IPS DF 6.9 (cell line): ENCODE data around the gene CCDC73.
"Not testable (repeated sequence)": the region's sequence is repeated elsewhere in the genome, so short reads cannot be mapped to it uniquely, and the experiment has no call there.

ENCODE experiments used
- DNase-seq: peaks from one replicate; pipeline ENCODE4 v3.0.0-alpha.2; 2013; ENCODE audit warnings: low read depth, low spot score
- H3K27ac ChIP-seq: one replicate; pipeline ENCODE4 v1.5.1; 2013; ENCODE audit warnings: low read length, control low read depth
- H3K27me3 ChIP-seq: 2 replicates; pipeline ENCODE4 v1.6.1; 2013; ENCODE audit warnings: mild to moderate bottlenecking, low read length; ENCODE audit not compliant: control insufficient read depth, insufficient read depth
- H3K36me3 ChIP-seq: 2 replicates; pipeline ENCODE4 v1.6.1; 2013; ENCODE audit warnings: low read length; ENCODE audit not compliant: control insufficient read depth, insufficient read depth
- H3K4me1 ChIP-seq: 2 replicates; pipeline ENCODE4 v1.6.1; 2013; ENCODE audit warnings: low read length; ENCODE audit not compliant: control insufficient read depth, insufficient read depth
- H3K4me3 ChIP-seq: 2 replicates; pipeline ENCODE4 v1.5.1; 2013; ENCODE audit warnings: mild to moderate bottlenecking, low read length
- H3K9me3 ChIP-seq: 2 replicates; pipeline ENCODE4 v1.6.1; 2013; ENCODE audit warnings: low read length, inconsistent platforms; ENCODE audit not compliant: control insufficient read depth, insufficient read depth
- WGBS: extraction: QIAGEN DNeasy Blood & Tissue Kit; methylation state at CpG from one replicate; pipeline ENCODE4 v1.1.7; 2013; ENCODE audit warnings: mixed read lengths, missing lambda C conversion rate; ENCODE audit not compliant: insufficient read length, insufficient coverage; 5-methylcytosine and 5-hydroxymethylcytosine counted together

CCDC73 gene

GRCh38 chr11:32602657-32603415, 191.6 kb downstream of the CCDC73 start:
- Histone ChIP-seq H3K36me3 (no peaks in the 10 kb centered on the region; the same call in 1 of the 2 replicates), H3K4me3 (no peak overlapping the region), H3K27me3 (no peaks in the 10 kb centered on the region), H3K4me1 (no peaks in the 10 kb centered on the region), H3K27ac (no peak overlapping the region), H3K9me3 (no peaks in the 10 kb centered on the region)
- no CpG with 5 or more reads among the region's 4 CpGs for WGBS
- no peak for DNase-seq

- no peak for DNase-seq
- Histone ChIP-seq H3K9me3 (no peaks in the 10 kb centered on the region), H3K36me3 (peaks cover 14% of the 10 kb centered on the region; the same call in 1 of the 2 replicates), H3K27me3 (no peaks in the 10 kb centered on the region), H3K4me1 (no peaks in the 10 kb centered on the region), H3K4me3 (no peak overlapping the region), H3K27ac (no peak overlapping the region)
- no CpG with 5 or more reads among the region's 1 CpG for WGBS
These were observed 196.5 kb downstream of the CCDC73 start for GRCh38 chr11:32597921-32598320.

GRCh38 chr11:32596114-32596513, 198.3 kb downstream of the CCDC73 start:
- not testable (repeated sequence) for H3K4me1 ChIP-seq, H3K27me3 ChIP-seq, H3K27ac ChIP-seq, DNase-seq, H3K4me3 ChIP-seq, H3K9me3 ChIP-seq
- peaks cover 26% of the 10 kb centered on the region; the same call in 1 of the 2 replicates for H3K36me3 ChIP-seq
- WGBS: no CpG with 5 or more reads among the region's 14 CpGs

- Histone ChIP-seq H3K4me3 (no peak overlapping the region), H3K4me1 (no peaks in the 10 kb centered on the region), H3K27me3 (no peaks in the 10 kb centered on the region), H3K27ac (no peak overlapping the region), H3K36me3 (peaks cover 35% of the 10 kb centered on the region; the same call in 1 of the 2 replicates), H3K9me3 (no peaks in the 10 kb centered on the region)
- no peak for DNase-seq
These were observed 200.2 kb downstream of the CCDC73 start for GRCh38 chr11:32594272-32594671.

GRCh38 chr11:32586576-32587190, 207.8 kb downstream of the CCDC73 start:
- Histone ChIP-seq H3K36me3 (peaks cover 11% of the 10 kb centered on the region; the same call in 1 of the 2 replicates), H3K4me1 (no peaks in the 10 kb centered on the region), H3K27me3 (no peaks in the 10 kb centered on the region), H3K4me3 (no peak overlapping the region), H3K9me3 (no peaks in the 10 kb centered on the region), H3K27ac (no peak overlapping the region)
- DNase-seq: no peak
- no CpG with 5 or more reads among the region's 4 CpGs for WGBS

- H3K36me3 ChIP-seq: peaks cover 2% of the 10 kb centered on the region; the same call in 1 of the 2 replicates
- no peaks in the 10 kb centered on the region for H3K9me3 ChIP-seq
- DNase-seq: no peak
- no CpG with 5 or more reads among the region's 7 CpGs for WGBS
- H3K4me1 ChIP-seq: no peaks in the 10 kb centered on the region
- no peaks in the 10 kb centered on the region for H3K27me3 ChIP-seq
- no peak overlapping the region for H3K27ac ChIP-seq
- H3K4me3 ChIP-seq: peak overlapping the region; percentile 93; the same call in 1 of the 2 replicates
These were observed 209.5 kb downstream of the CCDC73 start for GRCh38 chr11:32584921-32585320.

GRCh38 chr11:32583459-32584271, 210.8 kb downstream of the CCDC73 start, which contains the start of gene EIF3M:
TSS of gene EIF3M (plus strand) at chr11:32583831. CDS start at chr11:32583888, 57 bp downstream.
- DNase-seq: peak; percentile 87
- H3K4me1 ChIP-seq: no peaks in the 10 kb centered on the region
- H3K4me3 ChIP-seq: peak within 1 kb of the TSS; percentile 93
- H3K9me3 ChIP-seq: no peaks in the 10 kb centered on the region
- no peaks in the 10 kb centered on the region for H3K36me3 ChIP-seq
- no peaks in the 10 kb centered on the region for H3K27me3 ChIP-seq
- no peak within 1 kb of the TSS for H3K27ac ChIP-seq
- no CpG with 5 or more reads among the region's 70 CpGs for WGBS

GRCh38 chr11:32581556-32581955, 212.9 kb downstream of the CCDC73 start:
- Histone ChIP-seq H3K4me1 (no peaks in the 10 kb centered on the region), H3K27me3 (no peaks in the 10 kb centered on the region), H3K9me3 (no peaks in the 10 kb centered on the region), H3K27ac (no peak overlapping the region), H3K36me3 (no peaks in the 10 kb centered on the region), H3K4me3 (no peak overlapping the region)
- no peak for DNase-seq
- no CpG with 5 or more reads among the region's 3 CpGs for WGBS

GRCh38 chr11:32580967-32581366, 213.5 kb downstream of the CCDC73 start:
- Histone ChIP-seq H3K36me3 (no peaks in the 10 kb centered on the region), H3K9me3 (no peaks in the 10 kb centered on the region), H3K27ac (no peak overlapping the region), H3K27me3 (no peaks in the 10 kb centered on the region), H3K4me1 (no peaks in the 10 kb centered on the region), H3K4me3 (no peak overlapping the region)
- WGBS: no CpG with 5 or more reads among the region's 2 CpGs
- no peak for DNase-seq

GRCh38 chr11:32576456-32576855, 218.0 kb downstream of the CCDC73 start:
- peaks cover 1% of the 10 kb centered on the region; the same call in 1 of the 2 replicates for H3K4me1 ChIP-seq
- DNase-seq: no peak
- H3K4me3 ChIP-seq: no peak overlapping the region
- H3K27me3 ChIP-seq: no peaks in the 10 kb centered on the region
- H3K9me3 ChIP-seq: no peaks in the 10 kb centered on the region
- WGBS: no CpG with 5 or more reads among the region's 1 CpG
- no peak overlapping the region for H3K27ac ChIP-seq
- H3K36me3 ChIP-seq: no peaks in the 10 kb centered on the region
